ENCODE measurements around the gene RABGEF1. TPM values are rescaled to one million over a fixed set of nuclear protein-coding genes. Genes with fewer than 3 reads are reported as not detected.
A peak's percentile ranks its signal among the peaks of the same experiment; 100 is the strongest.
"Not testable (repeated sequence)": the region's sequence is repeated elsewhere in the genome, so short reads cannot be mapped to it uniquely, and the experiment has no call there.

RABGEF1 gene
- total and polyA plus RNA-seq, 5 donors from 2014 or later, result 16.6 to 30.4 (median 19.1) TPM

- H3K4me3 Mint-ChIP-seq, result peak overlapping the region; percentile 93 to 100 (median 98)
- H3K9me3 Mint-ChIP-seq, result no peaks in the 10 kb centered on the region
- H3K27ac Mint-ChIP-seq, result peak overlapping the region; percentile 99 to 100 (median 99)
- Histone ChIP-seq H3K4me1 (ENCODE audit: control insufficient read depth, insufficient read depth, low read length, poor library complexity, severe bottlenecking) (peaks cover 19% of the 10 kb centered on the region), H3K9me3 (ENCODE audit: control insufficient read depth in 2 of 2, low read length in 2 of 2) (no peaks in the 10 kb centered on the region), H3K27ac (ENCODE audit: insufficient read depth, low read length, poor library complexity, severe bottlenecking) (peak overlapping the region; percentile 99), H3K4me3 (ENCODE audit: low read depth, low read length) (peak overlapping the region; percentile 72), H3K27me3 (ENCODE audit: control insufficient read depth, insufficient read depth, low read length) (no peaks in the 10 kb centered on the region), H3K36me3 (ENCODE audit: control insufficient read depth, insufficient read depth, low read length) (no peaks in the 10 kb centered on the region)
- no peak for DNase-seq
- H3K36me3 Mint-ChIP-seq, result peaks cover 4% of the 10 kb centered on the region
- ATAC-seq (ENCODE audit: low read depth in 2 of 2), result no peak
- H3K4me1 Mint-ChIP-seq, result peaks cover 8 to 30% (median 22%) of the 10 kb centered on the region in 4 donors
- H3K27me3 Mint-ChIP-seq, result peaks cover 4% of the 10 kb centered on the region
Measured at GRCh38 chr7:66845379-66846095, 105.0 kb downstream of the RABGEF1 start.

- not testable (repeated sequence) for H3K27me3 ChIP-seq (ENCODE audit: control insufficient read depth, insufficient read depth, low read length); H3K27me3 Mint-ChIP-seq; H3K4me3 ChIP-seq (ENCODE audit: low read depth, low read length); H3K9me3 ChIP-seq (ENCODE audit: control insufficient read depth in 2 of 2, low read length in 2 of 2); ATAC-seq (ENCODE audit: low read depth in 2 of 2); H3K36me3 Mint-ChIP-seq; H3K36me3 ChIP-seq (ENCODE audit: control insufficient read depth, insufficient read depth, low read length); DNase-seq; H3K9me3 Mint-ChIP-seq
- Mint-ChIP-seq H3K4me3 (peak overlapping the region; percentile 72 to 100 (median 90)), H3K4me1 (peaks cover 11 to 30% (median 24%) of the 10 kb centered on the region in 4 donors), H3K27ac (peak overlapping the region; percentile 99 to 100 (median 99))
- Histone ChIP-seq H3K4me1 (ENCODE audit: control insufficient read depth, insufficient read depth, low read length, poor library complexity, severe bottlenecking) (peaks cover 19% of the 10 kb centered on the region), H3K27ac (ENCODE audit: insufficient read depth, low read length, poor library complexity, severe bottlenecking) (peak overlapping the region; percentile 99)
Measured at GRCh38 chr7:66846096-66846445, 105.5 kb downstream of the RABGEF1 start.

GRCh38 chr7:66847523-66847855, 107.0 kb downstream of the RABGEF1 start:
- H3K27ac Mint-ChIP-seq; H3K27me3 Mint-ChIP-seq; DNase-seq; H3K27me3 ChIP-seq (ENCODE audit: control insufficient read depth, insufficient read depth, low read length); H3K27ac ChIP-seq (ENCODE audit: insufficient read depth, low read length, poor library complexity, severe bottlenecking); H3K9me3 ChIP-seq (ENCODE audit: control insufficient read depth in 2 of 2, low read length in 2 of 2); ATAC-seq (ENCODE audit: low read depth in 2 of 2); H3K4me3 ChIP-seq (ENCODE audit: low read depth, low read length); H3K36me3 Mint-ChIP-seq; H3K9me3 Mint-ChIP-seq; H3K36me3 ChIP-seq (ENCODE audit: control insufficient read depth, insufficient read depth, low read length): not testable (repeated sequence)
- peaks cover 11 to 30% (median 24%) of the 10 kb centered on the region in 4 donors for H3K4me1 Mint-ChIP-seq
- peak overlapping the region in 1 of 4 donors; percentile 65 for H3K4me3 Mint-ChIP-seq
- H3K4me1 ChIP-seq (ENCODE audit: control insufficient read depth, insufficient read depth, low read length, poor library complexity, severe bottlenecking), result peaks cover 19% of the 10 kb centered on the region

GRCh38 chr7:66847879-66848790, 107.6 kb downstream of the RABGEF1 start:
- H3K4me3 Mint-ChIP-seq, result peak overlapping the region in 2 of 4 donors; percentile 17 to 65
- H3K27ac ChIP-seq (ENCODE audit: insufficient read depth, low read length, poor library complexity, severe bottlenecking), result no peak overlapping the region
- DNase-seq (no peak), ATAC-seq (ENCODE audit: low read depth in 2 of 2) (no peak)
- no peaks in the 10 kb centered on the region for H3K9me3 Mint-ChIP-seq
- peak overlapping the region in 1 of 3 donors; percentile 87 for H3K27ac Mint-ChIP-seq
- no peak overlapping the region for H3K4me3 ChIP-seq (ENCODE audit: low read depth, low read length)
- no peaks in the 10 kb centered on the region for H3K9me3 ChIP-seq (ENCODE audit: control insufficient read depth in 2 of 2, low read length in 2 of 2)
- H3K36me3 ChIP-seq (ENCODE audit: control insufficient read depth, insufficient read depth, low read length), result no peaks in the 10 kb centered on the region
- H3K36me3 Mint-ChIP-seq, result peaks cover 4% of the 10 kb centered on the region
- no peaks in the 10 kb centered on the region for H3K27me3 ChIP-seq (ENCODE audit: control insufficient read depth, insufficient read depth, low read length)
- peaks cover 19% of the 10 kb centered on the region for H3K4me1 ChIP-seq (ENCODE audit: control insufficient read depth, insufficient read depth, low read length, poor library complexity, severe bottlenecking)
- peaks cover 10 to 28% (median 24%) of the 10 kb centered on the region in 4 donors for H3K4me1 Mint-ChIP-seq
- H3K27me3 Mint-ChIP-seq, result peaks cover 4% of the 10 kb centered on the region

- Mint-ChIP-seq H3K9me3 (no peaks in the 10 kb centered on the region), H3K36me3 (peaks cover 32% of the 10 kb centered on the region), H3K27me3 (no peaks in the 10 kb centered on the region), H3K27ac (peak overlapping the region; percentile 20 to 92 (median 90)), H3K4me1 (peaks cover 0 to 20% (median 15%) of the 10 kb centered on the region in 4 donors), H3K4me3 (peak overlapping the region in 3 of 4 donors; percentile 23 to 88 (median 49))
- Histone ChIP-seq H3K36me3 (ENCODE audit: control insufficient read depth, insufficient read depth, low read length) (no peaks in the 10 kb centered on the region), H3K4me1 (ENCODE audit: control insufficient read depth, insufficient read depth, low read length, poor library complexity, severe bottlenecking) (peaks cover 16% of the 10 kb centered on the region), H3K27me3 (ENCODE audit: control insufficient read depth, insufficient read depth, low read length) (no peaks in the 10 kb centered on the region), H3K4me3 (ENCODE audit: low read depth, low read length) (no peak overlapping the region), H3K9me3 (ENCODE audit: control insufficient read depth in 2 of 2, low read length in 2 of 2) (no peaks in the 10 kb centered on the region), H3K27ac (ENCODE audit: insufficient read depth, low read length, poor library complexity, severe bottlenecking) (peak overlapping the region; percentile 60)
- ATAC-seq (ENCODE audit: low read depth in 2 of 2), result no peak
- DNase-seq, result no peak
Measured at GRCh38 chr7:66859339-66859738, 118.8 kb downstream of the RABGEF1 start.

GRCh38 chr7:66859794-66860645, 119.5 kb downstream of the RABGEF1 start:
- Histone ChIP-seq H3K4me1 (ENCODE audit: control insufficient read depth, insufficient read depth, low read length, poor library complexity, severe bottlenecking) (peaks cover 16% of the 10 kb centered on the region), H3K27ac (ENCODE audit: insufficient read depth, low read length, poor library complexity, severe bottlenecking) (peak overlapping the region; percentile 60), H3K4me3 (ENCODE audit: low read depth, low read length) (peak overlapping the region; percentile 26), H3K9me3 (ENCODE audit: control insufficient read depth in 2 of 2, low read length in 2 of 2) (no peaks in the 10 kb centered on the region), H3K36me3 (ENCODE audit: control insufficient read depth, insufficient read depth, low read length) (no peaks in the 10 kb centered on the region), H3K27me3 (ENCODE audit: control insufficient read depth, insufficient read depth, low read length) (no peaks in the 10 kb centered on the region)
- Mint-ChIP-seq H3K4me3 (peak overlapping the region; percentile 31 to 88 (median 72)), H3K9me3 (no peaks in the 10 kb centered on the region), H3K27me3 (no peaks in the 10 kb centered on the region), H3K4me1 (peaks cover 0 to 20% (median 15%) of the 10 kb centered on the region in 4 donors), H3K27ac (peak overlapping the region; percentile 90 to 96 (median 92)), H3K36me3 (peaks cover 38% of the 10 kb centered on the region)
- peak; percentile 84 to 90 for ATAC-seq (ENCODE audit: low read depth in 2 of 2)
- DNase-seq, result peak in 2 of 3 donors; percentile 15 to 79

- no peaks in the 10 kb centered on the region for H3K27me3 ChIP-seq (ENCODE audit: control insufficient read depth, insufficient read depth, low read length)
- Mint-ChIP-seq H3K9me3 (no peaks in the 10 kb centered on the region), H3K4me1 (peaks cover 0 to 20% (median 15%) of the 10 kb centered on the region in 4 donors), H3K4me3 (no peak overlapping the region), H3K27ac (peak overlapping the region in 2 of 3 donors; percentile 43 to 90), H3K36me3 (peaks cover 40% of the 10 kb centered on the region), H3K27me3 (no peaks in the 10 kb centered on the region)
- no peak overlapping the region for H3K4me3 ChIP-seq (ENCODE audit: low read depth, low read length)
- H3K36me3 ChIP-seq (ENCODE audit: control insufficient read depth, insufficient read depth, low read length), result no peaks in the 10 kb centered on the region
- no peak for DNase-seq
- no peaks in the 10 kb centered on the region for H3K9me3 ChIP-seq (ENCODE audit: control insufficient read depth in 2 of 2, low read length in 2 of 2)
- peaks cover 16% of the 10 kb centered on the region for H3K4me1 ChIP-seq (ENCODE audit: control insufficient read depth, insufficient read depth, low read length, poor library complexity, severe bottlenecking)
- ATAC-seq (ENCODE audit: low read depth in 2 of 2), result no peak
- no peak overlapping the region for H3K27ac ChIP-seq (ENCODE audit: insufficient read depth, low read length, poor library complexity, severe bottlenecking)
Measured at GRCh38 chr7:66860767-66861166, 120.2 kb downstream of the RABGEF1 start.
